H1 (cell line): ENCODE results near the gene P2RY8. TPM values are rescaled to one million over a fixed set of nuclear protein-coding genes. Genes with fewer than 3 reads are reported as not detected.

Experiments used
- CTCF ChIA-PET: fragments of 300-600 bp; sonication (Branson Sonifier 250); formaldehyde crosslinking; loops from one replicate; lab custom pipeline; 2021; ENCODE audit not compliant: partially characterized antibody; lab: Charles Lee
- POLR2A ChIA-PET: fragments of 300-600 bp; sonication (Branson Sonifier 250); formaldehyde crosslinking; loops from one replicate; lab custom pipeline; 2021; ENCODE audit warnings: inconsistent platforms; ENCODE audit not compliant: partially characterized antibody; lab: Charles Lee
- DNase-seq, 2 experiments: peaks; one replicate each; pipeline versions ENCODE4 v3.0.0 to v3.0.0-alpha.2; 2010 to 2022; ENCODE audit warnings: low spot score in 2 of 2, low read depth in 1 of 2, mixed read lengths in 1 of 2
- FAIRE-seq: peaks from 2 replicates; lab custom pipeline; 2011; peaks lifted over from hg19 to GRCh38; lab: Jason Lieb, UNC
- H2AFZ ChIP-seq: 2 replicates; pipeline ENCODE4 v1.8.1; 2012; ENCODE audit warnings: low read length, inconsistent platforms
- H2AK5ac ChIP-seq: 2 replicates; pipeline ENCODE4 v1.6.1; 2013; ENCODE audit warnings: low read depth, low read length
- H2BK120ac ChIP-seq: replicated peaks from 2 replicates; pipeline ENCODE3; 2013; ENCODE audit warnings: low read depth, low read length, inconsistent platforms
- H2BK12ac ChIP-seq: 2 replicates; pipeline ENCODE4 v1.6.1; 2013; ENCODE audit warnings: low read depth, low read length
- H2BK15ac ChIP-seq: 2 replicates; pipeline ENCODE4 v1.6.1; 2013; ENCODE audit warnings: low read length
- H2BK20ac ChIP-seq: 2 replicates; pipeline ENCODE4 v1.6.1; 2013; ENCODE audit warnings: low read length
- H2BK5ac ChIP-seq: 2 replicates; pipeline ENCODE4 v1.6.1; 2013; ENCODE audit warnings: low read depth, low read length
- H3K14ac ChIP-seq: 2 replicates; pipeline ENCODE4 v1.6.1; 2013; ENCODE audit warnings: inconsistent platforms; ENCODE audit not compliant: insufficient read length
- H3K18ac ChIP-seq: 2 replicates; pipeline ENCODE4 v1.6.1; 2013; ENCODE audit warnings: low read length; ENCODE audit errors: extremely low read depth
- H3K23ac ChIP-seq: 2 replicates; pipeline ENCODE4 v1.6.1; 2013; ENCODE audit warnings: inconsistent platforms; ENCODE audit not compliant: insufficient read length
- H3K23me2 ChIP-seq: 2 replicates; pipeline ENCODE4 v1.6.1; 2013; ENCODE audit warnings: low read depth, low read length
- H3K27ac ChIP-seq: 2 replicates; pipeline ENCODE4 v1.6.1; 2011; ENCODE audit warnings: low read depth, low read length, inconsistent platforms
- H3K27me3 ChIP-seq, 4 experiments: replicated peaks in 1 of 4; 1 replicate in 1 of 4; 2 replicates in 3 of 4; pipeline versions ENCODE4 v1.6.1 to v1.8.1; 2011 to 2013; ENCODE audit warnings: low read length in 3 of 4, mild to moderate bottlenecking in 3 of 4, inconsistent platforms in 2 of 4, mixed read lengths in 2 of 4, moderate library complexity in 1 of 4; ENCODE audit not compliant: control insufficient read depth in 3 of 4, insufficient read depth in 3 of 4; ENCODE audit errors: extremely low read depth in 1 of 4
- H3K36me3 ChIP-seq, 4 experiments: 2 replicates each; pipeline versions ENCODE4 v1.6.1 to v1.8.1; 2011 to 2013; ENCODE audit warnings: mild to moderate bottlenecking in 4 of 4, low read length in 3 of 4, moderate library complexity in 2 of 4, control low read depth in 1 of 4, inconsistent platforms in 1 of 4; ENCODE audit not compliant: insufficient read depth in 4 of 4, control insufficient read depth in 2 of 4
- H3K4ac ChIP-seq: replicated peaks from 2 replicates; pipeline ENCODE3; 2013; ENCODE audit warnings: low read length, low read depth, mixed read lengths, inconsistent platforms; ENCODE audit not compliant: insufficient read length
- H3K4me1 ChIP-seq, 4 experiments: replicated peaks in 1 of 4; 1 replicate in 1 of 4; 2 replicates in 3 of 4; pipeline versions ENCODE4 v1.6.1 to v1.8.1; 2011 to 2013; ENCODE audit warnings: low read length in 3 of 4, inconsistent platforms in 2 of 4, mixed read lengths in 1 of 4; ENCODE audit not compliant: insufficient read depth in 4 of 4, control insufficient read depth in 3 of 4
- H3K4me2 ChIP-seq, 2 experiments: 2 replicates each; pipeline versions ENCODE4 v1.6.1 to v1.8.1; 2011 to 2013; ENCODE audit warnings: low read depth in 2 of 2, low read length in 2 of 2, control low read depth in 1 of 2, inconsistent platforms in 1 of 2, mild to moderate bottlenecking in 1 of 2; ENCODE audit not compliant: insufficient read depth in 1 of 2
- H3K4me3 ChIP-seq, 4 experiments: fragments of 200-600, 300-600 bp in 1 of 4; sonication (generic), shearing (Covaris generic), sonication (Bioruptor Twin) in 1 of 4; 2 replicates each; pipeline versions ENCODE4 v1.5.1 to v1.8.1; 2011 to 2016; ENCODE audit warnings: low read length in 4 of 4, low read depth in 3 of 4, control low read depth in 2 of 4, inconsistent platforms in 2 of 4, mild to moderate bottlenecking in 2 of 4, mixed read lengths in 1 of 4, moderate library complexity in 1 of 4; ENCODE audit not compliant: insufficient read depth in 2 of 4; ENCODE audit errors: extremely low read depth in 1 of 4
- H3K56ac ChIP-seq: replicated peaks from 2 replicates; pipeline ENCODE3; 2013; ENCODE audit warnings: low read depth, mild to moderate bottlenecking, mixed read lengths, low read length, inconsistent platforms; ENCODE audit not compliant: insufficient read length
- H3K79me1 ChIP-seq: 2 replicates; pipeline ENCODE4 v1.6.1; 2013; ENCODE audit warnings: low read depth, low read length, control low read depth
- H3K79me2 ChIP-seq, 2 experiments: 2 replicates each; pipeline versions ENCODE4 v1.6.1 to v1.8.1; 2012 to 2013; ENCODE audit warnings: low read length in 2 of 2, mild to moderate bottlenecking in 2 of 2, inconsistent platforms in 1 of 2; ENCODE audit not compliant: insufficient read depth in 2 of 2, control insufficient read depth in 1 of 2
- H3K9ac ChIP-seq, 4 experiments: replicated peaks in 1 of 4; 1 replicate in 1 of 4; 2 replicates in 3 of 4; pipeline versions ENCODE4 v1.6.1 to v1.8.1; 2011 to 2013; ENCODE audit warnings: low read depth in 3 of 4, low read length in 3 of 4, control low read depth in 2 of 4, mild to moderate bottlenecking in 2 of 4, moderate library complexity in 2 of 4, inconsistent platforms in 1 of 4; ENCODE audit errors: extremely low read depth in 1 of 4
- H3K9me3 ChIP-seq, 2 experiments: 2 replicates each; pipeline versions ENCODE4 v1.6.1 to v1.8.1; 2012 to 2013; ENCODE audit warnings: mild to moderate bottlenecking in 2 of 2, moderate library complexity in 2 of 2, control low read depth in 1 of 2, inconsistent platforms in 1 of 2, low read depth in 1 of 2, low read length in 1 of 2, mixed read lengths in 1 of 2; ENCODE audit not compliant: insufficient read depth in 2 of 2
- H4K20me1 ChIP-seq, 2 experiments: replicated peaks in 1 of 2; 2 replicates each; pipeline versions ENCODE3 to v1.8.1; 2011 to 2013; ENCODE audit warnings: inconsistent platforms in 2 of 2, low read length in 2 of 2, mild to moderate bottlenecking in 1 of 2; ENCODE audit not compliant: insufficient read depth in 2 of 2, control insufficient read depth in 1 of 2
- H4K5ac ChIP-seq: 2 replicates; pipeline ENCODE4 v1.6.1; 2013; ENCODE audit warnings: low read length, low read depth, mixed read lengths, inconsistent platforms; ENCODE audit not compliant: insufficient read length
- H4K8ac ChIP-seq: 2 replicates; pipeline ENCODE4 v1.8.0; 2013; ENCODE audit warnings: mild to moderate bottlenecking, moderate library complexity, low read length, inconsistent platforms; ENCODE audit not compliant: insufficient read depth; ENCODE audit errors: extremely low read depth
- H4K91ac ChIP-seq: replicated peaks from 2 replicates; pipeline ENCODE3; 2013; ENCODE audit warnings: low read length, mixed read lengths, inconsistent platforms; ENCODE audit not compliant: insufficient read length
- ASH2L ChIP-seq: fragments of 200-600, 300-600 bp; sonication (generic); IDR thresholded peaks from one replicate; pipeline ENCODE4 v1.7.1; 2017; ENCODE audit warnings: low read length
- RBBP5 ChIP-seq: IDR thresholded peaks from 2 replicates; pipeline ENCODE4 v1.7.1; 2012; ENCODE audit warnings: low read depth, mild to moderate bottlenecking, inconsistent platforms, low read length, moderate library complexity, borderline replicate concordance
- WGBS, 2 experiments: shearing (Covaris generic) in 1 of 2; methylation state at CpG; one replicate each; pipeline versions ENCODE4 v1.1.6 to v1.1.7; 2013 to 2015; ENCODE audit warnings: low lambda C conversion rate in 2 of 2, mixed read lengths in 2 of 2, inconsistent platforms in 1 of 2, low coverage in 1 of 2, missing lambda C conversion rate in 1 of 2; ENCODE audit not compliant: insufficient replicate concordance in 2 of 2, insufficient coverage in 1 of 2, insufficient read length in 1 of 2; ENCODE audit errors: extremely low coverage in 1 of 2, missing lambda C conversion rate in 1 of 2; 5-methylcytosine and 5-hydroxymethylcytosine counted together
- polyA plus RNA-seq, 7 experiments: library from polyadenylated mRNA; depleted of rRNA in 3 of 7; stranded (reverse) in 5 of 7; unstranded in 2 of 7; fragments of >200 nt in 5 of 7; fragments of 200-250 nt in 2 of 7; gene quantifications; 1 replicate in 5 of 7; 2 replicates in 1 of 7; 4 replicates in 1 of 7; pipeline versions ENCODE4 v1.2.1 to v1.2.3, GENCODE V29; 2011 to 2013; ENCODE audit warnings: missing spikeins in 2 of 7, mixed read lengths in 2 of 7
- total RNA-seq: library from RNA; stranded (reverse); fragmentation: NEBNext Ultra II Directional; extraction: Animal tissue kit (Norgen Biotek cat#: 25700); gene quantifications from 2 replicates; pipeline ENCODE4 v1.2.1, GENCODE V29; 2021

P2RY8 gene
- total and polyA plus RNA-seq, 2 of the 8 experiments (the other 6 are each of a cell fraction or from before 2014, with no cell fraction given) = 0.09 to 0.15 TPM

GRCh38 chrX:1442016-1442665 is 94.8 kb downstream of the P2RY8 start:
- Histone ChIP-seq H3K18ac (no peak overlapping the region), H4K8ac (no peak overlapping the region), H2BK20ac (no peak overlapping the region), H3K4me2 (no peak overlapping the region), H3K36me3 (peaks cover 0 to 49% (median 17%) of the 10 kb centered on the region in 4 experiments; a peak in 6 of 8 replicates), H3K23me2 (0 out of 2 replicates have a peak, but pooled peaks cover 1% of the 10 kb centered on the region), H3K27ac (no peak overlapping the region), H4K5ac (no peak overlapping the region), H2BK120ac (no peak overlapping the region), H3K9ac (no peak overlapping the region), H3K4me1 (no peaks in the 10 kb centered on the region), H2AK5ac (no peak overlapping the region), H2BK12ac (no peak overlapping the region), H3K4ac (no peak overlapping the region), H3K14ac (no peak overlapping the region), H4K91ac (no peak overlapping the region), H3K27me3 (no peaks in the 10 kb centered on the region), H3K56ac (no peak overlapping the region), H3K4me3 (no peak overlapping the region), H2AFZ (no peak overlapping the region), H3K9me3 (no peaks in the 10 kb centered on the region; a peak in 1 of 4 replicates), H2BK5ac (no peak overlapping the region), H2BK15ac (no peak overlapping the region), H4K20me1 (peaks cover 0 to 5% of the 10 kb centered on the region in 2 experiments), H3K23ac (no peak overlapping the region), H3K79me1 (peaks cover 13% of the 10 kb centered on the region), H3K79me2 (peaks cover 14 to 55% of the 10 kb centered on the region in 2 experiments)
- 95% methylated on average over 17 of the region's 18 CpGs; no CpG with 5 or more reads in 1 of the 2 experiments for WGBS, 2 experiments
- POLR2A ChIA-PET = no interaction called here
- no peak for DNase-seq
- no peak for FAIRE-seq
- TF ChIP-seq ASH2L (no peak), RBBP5 (no peak)
- CTCF ChIA-PET = no interaction called here
